Inflammatory macrophage treated with lipopolysaccharide for 4 hours (primary cell): ENCODE results near the gene ANKIB1.
"Not testable (repeated sequence)": the region's sequence is repeated elsewhere in the genome, so short reads cannot be mapped to it uniquely, and the experiment has no call there.

Experiments
- DNase-seq: peaks from one replicate; pipeline ENCODE4 v3.0.0-alpha.2; 2020

The ANKIB1 gene

GRCh38 chr7:92410162-92410561 is 164.4 kb downstream of the ANKIB1 start:
- not testable (repeated sequence) for DNase-seq

- DNase-seq, result no peak
These were observed 167.0 kb downstream of the ANKIB1 start for GRCh38 chr7:92412745-92413144.

GRCh38 chr7:92413550-92413949 is 167.8 kb downstream of the ANKIB1 start:
- no peak for DNase-seq

GRCh38 chr7:92415225-92415624 is 169.5 kb downstream of the ANKIB1 start:
- no peak for DNase-seq

GRCh38 chr7:92417913-92418312 is 172.1 kb downstream of the ANKIB1 start:
- no peak for DNase-seq

GRCh38 chr7:92421676-92422435 is 176.1 kb downstream of the ANKIB1 start:
- no peak for DNase-seq

GRCh38 chr7:92422926-92423325 is 177.2 kb downstream of the ANKIB1 start:
- no peak for DNase-seq

GRCh38 chr7:92423710-92424131 is 177.9 kb downstream of the ANKIB1 start:
- DNase-seq, result peak; percentile 70

GRCh38 chr7:92425311-92425947 is 179.7 kb downstream of the ANKIB1 start:
- peak; percentile 9 for DNase-seq

- no peak for DNase-seq
These were observed 181.4 kb downstream of the ANKIB1 start for GRCh38 chr7:92427193-92427592.

GRCh38 chr7:92432299-92432946 is 186.6 kb downstream of the ANKIB1 start:
- DNase-seq, result no peak

- no peak for DNase-seq
These were observed 187.2 kb downstream of the ANKIB1 start for GRCh38 chr7:92433019-92433418.

- no peak for DNase-seq
These were observed 189.8 kb downstream of the ANKIB1 start for GRCh38 chr7:92435542-92435941.

- peak; percentile 59 for DNase-seq
These were observed 191.1 kb downstream of the ANKIB1 start for GRCh38 chr7:92436612-92437445.

- DNase-seq, result no peak
These were observed 192.2 kb downstream of the ANKIB1 start for GRCh38 chr7:92437956-92438491.

GRCh38 chr7:92442720-92443119 is 196.9 kb downstream of the ANKIB1 start:
- not testable (repeated sequence) for DNase-seq

GRCh38 chr7:92446869-92447344 is 201.1 kb downstream of the ANKIB1 start:
- no peak for DNase-seq

- peak; percentile 91 for DNase-seq
These were observed 201.8 kb downstream of the ANKIB1 start, which contains the start of gene GATAD1 for GRCh38 chr7:92447345-92448204. GATAD1 (plus strand) TSS chr7:92447482; CDS start chr7:92447730, 248 bp downstream.

GRCh38 chr7:92448205-92448747 is 202.5 kb downstream of the ANKIB1 start:
- peak; percentile 77 for DNase-seq
